OCI-LY1 (cell line): ENCODE results near the gene PDE1A.

Experiments used
- H2AFZ ChIP-seq: fragments of 200-600 bp; sonication (generic), shearing (Covaris generic); 2 replicates; pipeline ENCODE4 v1.6.0; 2014; ENCODE audit warnings: antibody characterized with exemption, mild to moderate bottlenecking, low read length
- H3F3A ChIP-seq: fragments of 200-600 bp; sonication (generic), shearing (Covaris generic); 2 replicates; pipeline ENCODE4 v1.6.0; 2014; ENCODE audit warnings: mild to moderate bottlenecking, antibody characterized with exemption, low read length, moderate library complexity; ENCODE audit not compliant: insufficient read depth
- H3K27ac ChIP-seq: fragments of 200-600 bp; sonication (generic); 2 replicates; pipeline ENCODE4 v1.5.1; 2014; ENCODE audit warnings: low read length, mixed run types, mild to moderate bottlenecking, low read depth; ENCODE audit not compliant: poor library complexity, severe bottlenecking
- H3K27me3 ChIP-seq: fragments of 200-600 bp; sonication (generic); 2 replicates; pipeline ENCODE4 v1.6.0; 2014; ENCODE audit warnings: antibody characterized with exemption, mild to moderate bottlenecking, low read length, moderate library complexity; ENCODE audit not compliant: insufficient read depth
- H3K36me3 ChIP-seq: fragments of 200-600 bp; sonication (generic); 2 replicates; pipeline ENCODE4 v1.6.1; 2014; ENCODE audit warnings: mild to moderate bottlenecking, antibody characterized with exemption, low read length, moderate library complexity, mixed read lengths; ENCODE audit not compliant: insufficient read depth
- H3K4me1 ChIP-seq: fragments of 200-600 bp; sonication (generic); 2 replicates; pipeline ENCODE4 v1.5.1; 2014; ENCODE audit warnings: mild to moderate bottlenecking, low read length, moderate library complexity; ENCODE audit not compliant: insufficient read depth, severe bottlenecking
- H3K4me2 ChIP-seq: fragments of 200-600 bp; sonication (generic), shearing (Covaris generic); 2 replicates; pipeline ENCODE4 v1.6.1; 2014; ENCODE audit warnings: low read length
- H3K4me3 ChIP-seq: fragments of 200-600 bp; sonication (generic); 2 replicates; pipeline ENCODE4 v1.5.1; 2014; ENCODE audit warnings: low read length, low read depth, mild to moderate bottlenecking, mixed read lengths; ENCODE audit not compliant: poor library complexity, severe bottlenecking
- H3K79me2 ChIP-seq: fragments of 200-600 bp; shearing (Covaris generic); 2 replicates; pipeline ENCODE4 v1.6.1; 2016; ENCODE audit warnings: mixed run types, low read length, mixed read lengths; ENCODE audit not compliant: insufficient read depth
- H3K9ac ChIP-seq: fragments of 200-600 bp; sonication (generic), shearing (Covaris generic); 2 replicates; pipeline ENCODE4 v1.6.1; 2014; ENCODE audit warnings: mild to moderate bottlenecking, low read length, mixed read lengths
- H3K9me2 ChIP-seq: fragments of 200-600 bp; sonication (generic), shearing (Covaris generic); 2 replicates; pipeline ENCODE4 v1.6.1; 2014; ENCODE audit warnings: low read depth, mild to moderate bottlenecking, low read length, mixed read lengths
- H3K9me3 ChIP-seq: fragments of 200-600 bp; shearing (Covaris generic); 2 replicates; pipeline ENCODE4 v1.6.1; 2014; ENCODE audit warnings: low read length, mixed read lengths
- H4K20me1 ChIP-seq: fragments of 200-600 bp; sonication (generic), shearing (Covaris generic); 2 replicates; pipeline ENCODE4 v1.6.0; 2016; ENCODE audit warnings: mild to moderate bottlenecking, low read length; ENCODE audit not compliant: insufficient read depth
- CTCF ChIP-seq: fragments of 200-600 bp; sonication (generic), shearing (Covaris generic); IDR thresholded peaks from 2 replicates; pipeline ENCODE4 v1.5.1; 2017; ENCODE audit warnings: mild to moderate bottlenecking, antibody characterized with exemption, low read length, moderate library complexity, mixed read lengths
- EZH2 ChIP-seq: fragments of 200-600 bp; sonication (generic), shearing (Covaris generic); IDR thresholded peaks from 2 replicates; pipeline ENCODE4 v1.8.0; 2017; ENCODE audit warnings: borderline replicate concordance, mixed run types, mild to moderate bottlenecking, antibody characterized with exemption, low read length, moderate library complexity, mixed read lengths

Gene PDE1A

GRCh38 chr2:182426918-182427240 is at the start of gene PDE1A:
TSS of gene PDE1A (minus strand) at chr2:182427036.
- Histone ChIP-seq H3K27me3 (no peaks in the 10 kb centered on the region), H3F3A (no peaks in the 10 kb centered on the region), H3K4me3 (no peak within 1 kb of the TSS), H2AFZ (no peak within 1 kb of the TSS), H3K9me3 (no peaks in the 10 kb centered on the region), H3K79me2 (no peaks in the 10 kb centered on the region), H3K4me1 (no peaks in the 10 kb centered on the region), H3K9ac (no peak within 1 kb of the TSS), H3K27ac (no peak within 1 kb of the TSS), H3K9me2 (no peaks in the 10 kb centered on the region), H3K4me2 (no peak within 1 kb of the TSS), H3K36me3 (no peaks in the 10 kb centered on the region), H4K20me1 (no peaks in the 10 kb centered on the region)
- TF ChIP-seq EZH2 (no peak), CTCF (no peak)

GRCh38 chr2:182473635-182474034 is 46.8 kb upstream of the PDE1A start:
- TF ChIP-seq EZH2 (no peak), CTCF (no peak)
- no peaks in the 10 kb centered on the region for H4K20me1 ChIP-seq
- no peaks in the 10 kb centered on the region for H3K27me3 ChIP-seq
- no peaks in the 10 kb centered on the region for H3K36me3 ChIP-seq
- no peaks in the 10 kb centered on the region for H3K79me2 ChIP-seq
- no peaks in the 10 kb centered on the region for H3K9me2 ChIP-seq
- H3K9me3 ChIP-seq: no peaks in the 10 kb centered on the region
- H2AFZ ChIP-seq: no peak overlapping the region
- H3K9ac ChIP-seq: no peak overlapping the region
- H3K4me3 ChIP-seq: no peak overlapping the region
- no peak overlapping the region for H3K4me2 ChIP-seq
- no peak overlapping the region for H3K27ac ChIP-seq
- H3F3A ChIP-seq: no peaks in the 10 kb centered on the region
- no peaks in the 10 kb centered on the region for H3K4me1 ChIP-seq

GRCh38 chr2:182463760-182464159 is 36.9 kb upstream of the PDE1A start:
- H3K4me2 ChIP-seq: no peak overlapping the region
- no peak overlapping the region for H3K9ac ChIP-seq
- H3K4me1 ChIP-seq: no peaks in the 10 kb centered on the region
- no peak overlapping the region for H2AFZ ChIP-seq
- H3K9me2 ChIP-seq: no peaks in the 10 kb centered on the region
- H3K36me3 ChIP-seq: no peaks in the 10 kb centered on the region
- H3K27ac ChIP-seq: no peak overlapping the region
- H3K9me3 ChIP-seq: no peaks in the 10 kb centered on the region
- no peaks in the 10 kb centered on the region for H4K20me1 ChIP-seq
- TF ChIP-seq CTCF (no peak), EZH2 (no peak)
- no peaks in the 10 kb centered on the region for H3F3A ChIP-seq
- H3K79me2 ChIP-seq: no peaks in the 10 kb centered on the region
- no peaks in the 10 kb centered on the region for H3K27me3 ChIP-seq
- H3K4me3 ChIP-seq: no peak overlapping the region
